Measurements from ENCODE around the gene AURKAIP1. TPM values are rescaled to one million over a fixed set of nuclear protein-coding genes. Genes with fewer than 3 reads are reported as not detected.
"Not testable (repeated sequence)": the region's sequence is repeated elsewhere in the genome, so short reads cannot be mapped to it uniquely, and the experiment has no call there.

The AURKAIP1 gene
- total RNA-seq, 8 experiments from 2014 or later, result 85.0 to 210 (median 152) TPM

GRCh38 chr1:1391225-1391624, 16.2 kb upstream of the AURKAIP1 start:
- no peak overlapping the region for H3K4me3 ChIP-seq
- H3K4me1 ChIP-seq (replicated peaks in 1 of 2), result no peaks in the 10 kb centered on the region
- in situ Hi-C loops (cut with MboI; ENCODE audit: low pct_unique_long_range_greater_than_20kb in 2 of 9, low sequenced_read_pairs in 9 of 9, unreplicated experiment in 9 of 9), result no loop called here
- no peak overlapping the region for H3K27ac ChIP-seq
- 74 to 100% (median 93%) methylated on average over 3 to 12 of the region's 12 CpGs; no CpG with 5 or more reads in 3 of the 10 experiments for WGBS, 10 experiments
- no peak for ATAC-seq (replicated peaks in 6 of 8)

- Histone ChIP-seq H3K4me1 (replicated peaks in 1 of 2) (no peaks in the 10 kb centered on the region), H3K27ac (no peak overlapping the region), H3K4me3 (no peak overlapping the region)
- ATAC-seq (replicated peaks in 6 of 8), result no peak
- WGBS, 10 experiments, result 75 to 100% (median 99%) methylated on average over 1 to 12 of the region's 12 CpGs; no CpG with 5 or more reads in 3 of the 10 experiments
- in situ Hi-C loops (cut with MboI; ENCODE audit: low pct_unique_long_range_greater_than_20kb in 2 of 9, low sequenced_read_pairs in 9 of 9, unreplicated experiment in 9 of 9), result no loop called here
These were observed 15.7 kb upstream of the AURKAIP1 start for GRCh38 chr1:1390675-1391074.

- ATAC-seq (replicated peaks in 6 of 8), result no peak
- WGBS, 10 experiments, result 80 to 100% (median 95%) methylated on average over 4 to 11 of the region's 16 CpGs; no CpG with 5 or more reads in 3 of the 10 experiments
- in situ Hi-C loops (cut with MboI; ENCODE audit: low pct_unique_long_range_greater_than_20kb in 2 of 9, low sequenced_read_pairs in 9 of 9, unreplicated experiment in 9 of 9), result no loop called here
- Histone ChIP-seq H3K27ac (no peak overlapping the region), H3K4me1 (replicated peaks in 1 of 2) (no peaks in the 10 kb centered on the region), H3K4me3 (no peak overlapping the region)
These were observed 13.1 kb upstream of the AURKAIP1 start for GRCh38 chr1:1388078-1388472.

GRCh38 chr1:1387098-1388077, 12.4 kb upstream of the AURKAIP1 start:
- no peaks in the 10 kb centered on the region for H3K4me1 ChIP-seq (replicated peaks in 1 of 2)
- H3K27ac ChIP-seq, result no peak overlapping the region
- in situ Hi-C loops (cut with MboI; ENCODE audit: low pct_unique_long_range_greater_than_20kb in 2 of 9, low sequenced_read_pairs in 9 of 9, unreplicated experiment in 9 of 9), result no loop called here
- no peak overlapping the region for H3K4me3 ChIP-seq
- peak in 3 of 8 experiments; percentile 19 to 29 (median 28) for ATAC-seq (replicated peaks in 6 of 8)
- 82 to 99% (median 92%) methylated on average over 2 to 18 of the region's 50 CpGs; no CpG with 5 or more reads in 3 of the 10 experiments for WGBS, 10 experiments

- in situ Hi-C loops (cut with MboI; ENCODE audit: low pct_unique_long_range_greater_than_20kb in 2 of 9, low sequenced_read_pairs in 9 of 9, unreplicated experiment in 9 of 9), result no loop called here
- Histone ChIP-seq H3K4me3 (no peak overlapping the region), H3K4me1 (replicated peaks in 1 of 2) (no peaks in the 10 kb centered on the region), H3K27ac (no peak overlapping the region)
- peak in 3 of 8 experiments; percentile 2 to 15 (median 13) for ATAC-seq (replicated peaks in 6 of 8)
- 80 to 100% (median 92%) methylated on average over 1 to 8 of the region's 8 CpGs; no CpG with 5 or more reads in 3 of the 10 experiments for WGBS, 10 experiments
These were observed 10.9 kb upstream of the AURKAIP1 start for GRCh38 chr1:1385931-1386330.

GRCh38 chr1:1385339-1385738, 10.3 kb upstream of the AURKAIP1 start:
- WGBS, 10 experiments, result 91 to 100% (median 94%) methylated on average over 1 to 29 of the region's 29 CpGs; no CpG with 5 or more reads in 4 of the 10 experiments
- in situ Hi-C loops (cut with MboI; ENCODE audit: low pct_unique_long_range_greater_than_20kb in 2 of 9, low sequenced_read_pairs in 9 of 9, unreplicated experiment in 9 of 9); ATAC-seq (replicated peaks in 6 of 8); H3K27ac ChIP-seq; H3K4me1 ChIP-seq (replicated peaks in 1 of 2); H3K4me3 ChIP-seq: not testable (repeated sequence)

GRCh38 chr1:1381294-1381693, 6.3 kb upstream of the AURKAIP1 start:
- no peak overlapping the region for H3K4me3 ChIP-seq
- ATAC-seq (replicated peaks in 6 of 8), result peak in 4 of 8 experiments; percentile 0 to 7 (median 4)
- in situ Hi-C loops (cut with MboI; ENCODE audit: low pct_unique_long_range_greater_than_20kb in 2 of 9, low sequenced_read_pairs in 9 of 9, unreplicated experiment in 9 of 9), result no loop called here
- 80 to 100% (median 90%) methylated on average over 1 to 4 of the region's 8 CpGs; no CpG with 5 or more reads in 7 of the 10 experiments for WGBS, 10 experiments
- H3K4me1 ChIP-seq (replicated peaks in 1 of 2), result peaks cover 1 to 3% of the 10 kb centered on the region in 2 donors
- no peak overlapping the region for H3K27ac ChIP-seq

GRCh38 chr1:1380860-1381259, 5.9 kb upstream of the AURKAIP1 start:
- in situ Hi-C loops (cut with MboI; ENCODE audit: low pct_unique_long_range_greater_than_20kb in 2 of 9, low sequenced_read_pairs in 9 of 9, unreplicated experiment in 9 of 9), result no loop called here
- no peak overlapping the region for H3K27ac ChIP-seq
- ATAC-seq (replicated peaks in 6 of 8), result peak in 3 of 8 experiments; percentile 6 to 12 (median 9)
- no peak overlapping the region for H3K4me3 ChIP-seq
- 86 to 100% methylated on average over 3 to 5 of the region's 16 CpGs; no CpG with 5 or more reads in 8 of the 10 experiments for WGBS, 10 experiments
- peaks cover 6 to 7% of the 10 kb centered on the region in 2 donors for H3K4me1 ChIP-seq (replicated peaks in 1 of 2)

- WGBS, 10 experiments, result 85 to 100% (median 92%) methylated on average over 2 to 16 of the region's 16 CpGs; no CpG with 5 or more reads in 1 of the 10 experiments
- in situ Hi-C loops (cut with MboI; ENCODE audit: low pct_unique_long_range_greater_than_20kb in 2 of 9, low sequenced_read_pairs in 9 of 9, unreplicated experiment in 9 of 9), result no loop called here
- no peak overlapping the region for H3K27ac ChIP-seq
- no peak for ATAC-seq (replicated peaks in 6 of 8)
- no peak overlapping the region for H3K4me3 ChIP-seq
- H3K4me1 ChIP-seq (replicated peaks in 1 of 2), result peaks cover 17 to 19% of the 10 kb centered on the region in 2 donors
These were observed 2.7 kb upstream of the AURKAIP1 start for GRCh38 chr1:1377540-1378205.

GRCh38 chr1:1376551-1377226, 1.7 kb upstream of the AURKAIP1 start:
- in situ Hi-C loops (cut with MboI; ENCODE audit: low pct_unique_long_range_greater_than_20kb in 2 of 9, low sequenced_read_pairs in 9 of 9, unreplicated experiment in 9 of 9), result no loop called here
- ATAC-seq (replicated peaks in 6 of 8), result no peak
- WGBS, 10 experiments, result 56 to 100% (median 89%) methylated on average over 1 to 9 of the region's 10 CpGs; no CpG with 5 or more reads in 1 of the 10 experiments
- no peak overlapping the region for H3K4me3 ChIP-seq
- peaks cover 25 to 28% of the 10 kb centered on the region in 2 donors for H3K4me1 ChIP-seq (replicated peaks in 1 of 2)
- H3K27ac ChIP-seq, result peak overlapping the region; percentile 97 to 99

GRCh38 chr1:1374589-1374928, 448 bp downstream of the AURKAIP1 start:
- in situ Hi-C loops (cut with MboI; ENCODE audit: low pct_unique_long_range_greater_than_20kb in 2 of 9, low sequenced_read_pairs in 9 of 9, unreplicated experiment in 9 of 9), result no loop called here
- H3K27ac ChIP-seq, result peak overlapping the region; percentile 90 to 99
- H3K4me1 ChIP-seq (replicated peaks in 1 of 2), result peaks cover 26 to 29% of the 10 kb centered on the region in 2 donors
- 0 to 4% methylated on average over 1 to 5 of the region's 24 CpGs; no CpG with 5 or more reads in 8 of the 10 experiments for WGBS, 10 experiments
- peak in 5 of 8 experiments; percentile 0 to 7 (median 1) for ATAC-seq (replicated peaks in 6 of 8)
- H3K4me3 ChIP-seq, result peak overlapping the region; percentile 72 to 97 (median 80)

- H3K27ac ChIP-seq, result peak overlapping the region; percentile 90 to 99
These were observed 1.0 kb downstream of the AURKAIP1 start for GRCh38 chr1:1373815-1374588.

More at GRCh38 chr1:1373815-1374588, 1.0 kb downstream of the AURKAIP1 start:
- Histone ChIP-seq H3K4me1 (replicated peaks in 1 of 2) (peaks cover 26 to 29% of the 10 kb centered on the region in 2 donors), H3K4me3 (peak overlapping the region; percentile 72 to 97 (median 80))
- 0 to 84% (median 44%) methylated on average over 1 to 21 of the region's 52 CpGs; no CpG with 5 or more reads in 3 of the 10 experiments for WGBS, 10 experiments
- in situ Hi-C loops (cut with MboI; ENCODE audit: low pct_unique_long_range_greater_than_20kb in 2 of 9, low sequenced_read_pairs in 9 of 9, unreplicated experiment in 9 of 9), result no loop called here
- ATAC-seq (replicated peaks in 6 of 8), result no peak

Measured in motor neuron (in vitro differentiated cells).